GM20431 (cell line): ENCODE results near the gene OPCML.

ENCODE experiments used
- in situ Hi-C: fragments of 300-500 bp; cut with MseI, MboI; formaldehyde crosslinking; loops from one replicate; pipeline ENCODE4 v1.15.0; 2020; ENCODE audit warnings: low sequenced_read_pairs; ENCODE audit not compliant: unreplicated experiment

Gene OPCML

DNA sequence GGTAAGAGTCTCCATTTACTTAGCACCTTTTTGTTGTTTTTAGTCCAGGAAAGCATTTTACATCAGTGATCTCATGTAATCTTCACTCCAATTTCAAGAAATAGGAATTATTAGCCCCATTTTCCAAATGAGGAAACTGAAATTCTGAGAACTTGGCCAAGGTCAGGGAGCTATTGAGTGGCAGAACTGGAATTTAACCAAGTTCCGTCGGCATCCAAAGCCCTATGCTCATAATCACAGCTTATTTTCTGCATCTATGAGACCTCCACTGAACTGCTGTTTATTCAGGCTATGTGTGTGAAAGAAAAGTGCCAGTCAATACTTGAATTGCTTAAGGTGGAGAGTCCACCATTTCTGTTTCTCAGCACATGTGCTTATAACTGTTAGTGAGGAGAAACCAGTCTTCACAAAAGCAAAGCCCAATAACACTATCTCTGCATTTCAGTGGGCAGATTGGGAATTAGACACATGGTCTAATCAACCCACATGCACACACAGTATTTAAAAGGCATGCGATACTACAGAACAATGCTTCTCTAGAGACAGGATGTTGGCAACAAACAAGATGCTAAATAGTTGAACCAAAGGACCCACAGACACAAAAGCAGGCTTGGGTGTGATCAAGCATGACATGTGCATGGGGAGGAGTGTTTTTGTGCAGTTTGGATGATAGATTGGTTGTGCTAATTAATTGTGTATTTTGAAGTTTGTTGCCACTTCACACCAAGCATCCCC is 780.6 kb downstream of the OPCML start:
- in situ Hi-C loops = no loop called here

DNA sequence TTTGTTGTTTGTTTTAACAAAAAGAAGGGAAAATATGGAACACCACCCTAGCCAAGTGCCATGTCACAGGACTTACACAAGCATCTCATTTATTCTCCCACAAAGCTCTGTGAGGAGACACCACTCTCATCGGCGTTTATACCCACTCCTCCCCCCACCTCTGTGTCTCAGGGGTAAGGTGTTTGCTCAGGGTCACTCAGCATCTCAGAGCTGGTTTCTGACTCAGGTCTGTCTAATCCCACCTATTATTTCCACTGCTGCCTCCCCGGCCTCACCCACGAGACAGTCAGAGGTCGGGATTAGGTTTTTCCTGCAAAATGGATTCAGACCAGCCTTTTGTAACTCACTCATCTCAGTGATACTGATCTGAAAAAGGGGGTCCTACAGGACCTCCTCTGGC is 786.0 kb downstream of the OPCML start:
- in situ Hi-C loops = no loop called here

DNA sequence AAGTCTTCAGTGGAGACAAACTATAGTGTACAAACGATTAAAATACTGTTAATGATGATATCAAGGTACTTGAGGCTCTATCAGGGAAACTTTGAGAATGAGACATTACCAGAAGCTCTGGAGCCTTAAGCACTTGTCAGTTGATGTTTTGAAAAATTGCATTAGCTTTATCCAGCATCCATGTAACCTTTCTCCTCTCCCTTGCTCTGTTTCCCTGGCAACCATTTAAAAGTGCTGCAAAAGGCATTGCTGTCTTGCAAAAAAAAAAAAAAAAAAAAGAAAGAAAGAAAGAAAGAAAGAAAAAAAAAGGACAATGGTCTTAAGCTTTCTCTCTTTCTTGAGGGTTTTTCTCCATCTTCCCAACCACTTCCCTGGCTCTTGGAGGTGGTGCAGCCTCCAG is 787.0 kb downstream of the OPCML start:
- in situ Hi-C loops = no loop called here

DNA sequence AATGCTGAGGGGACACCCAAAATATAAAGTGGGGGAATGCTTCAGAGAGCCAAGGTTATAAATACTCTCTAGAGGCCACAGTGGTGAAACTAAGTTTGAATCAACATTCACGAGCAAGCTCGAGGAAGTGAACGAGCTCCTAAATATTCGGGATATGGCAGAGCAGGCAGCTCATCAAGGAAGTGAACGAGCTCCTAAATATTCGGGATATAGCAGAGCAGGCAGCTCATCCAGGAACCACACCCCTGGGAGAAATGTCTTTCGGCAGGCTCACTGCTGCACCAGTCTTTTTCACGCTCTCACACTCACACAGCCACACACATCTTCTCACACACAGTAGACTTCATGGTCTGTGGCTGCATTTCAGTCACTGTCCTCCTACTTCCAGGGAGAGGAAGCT is 787.5 kb downstream of the OPCML start:
- in situ Hi-C loops = no loop called here

DNA sequence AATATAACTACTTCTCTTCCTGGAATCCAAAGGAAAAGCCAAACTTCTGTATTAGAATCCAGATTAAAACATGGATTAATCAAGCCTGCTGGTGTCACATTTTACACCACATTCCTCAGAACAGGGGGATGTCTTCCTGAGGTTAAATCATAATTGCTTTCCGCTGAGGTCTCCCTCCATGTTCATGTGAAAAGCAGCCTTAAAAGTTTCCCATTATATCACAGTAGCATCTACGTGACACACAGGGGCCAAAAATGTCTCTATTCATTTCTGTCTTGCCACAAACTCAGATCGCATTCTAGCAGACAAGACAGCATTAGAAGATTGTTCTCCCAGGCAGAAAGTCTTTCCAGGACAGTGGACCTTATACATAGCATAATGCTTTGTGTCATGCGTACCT is 788.7 kb downstream of the OPCML start:
- in situ Hi-C loops = no loop called here

DNA sequence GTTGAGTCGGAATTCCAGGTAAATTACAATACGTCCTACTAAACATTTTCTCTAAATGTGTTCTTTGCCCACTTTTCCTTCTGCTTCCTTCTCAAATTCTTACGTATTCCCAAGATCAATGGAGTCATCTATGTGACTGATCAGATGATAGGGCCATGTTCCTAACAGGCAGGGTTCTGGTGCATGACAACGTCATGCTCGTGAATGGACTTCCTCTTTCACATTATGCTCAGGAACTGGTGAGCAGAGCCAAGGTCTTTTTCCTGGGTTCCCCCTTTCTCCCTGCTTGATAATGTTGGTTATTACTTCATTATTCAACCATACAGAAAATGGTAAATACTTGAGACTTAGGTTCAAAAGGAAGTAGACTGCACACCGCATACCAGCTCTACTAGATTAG is 789.4 kb downstream of the OPCML start:
- in situ Hi-C loops = no loop called here

DNA sequence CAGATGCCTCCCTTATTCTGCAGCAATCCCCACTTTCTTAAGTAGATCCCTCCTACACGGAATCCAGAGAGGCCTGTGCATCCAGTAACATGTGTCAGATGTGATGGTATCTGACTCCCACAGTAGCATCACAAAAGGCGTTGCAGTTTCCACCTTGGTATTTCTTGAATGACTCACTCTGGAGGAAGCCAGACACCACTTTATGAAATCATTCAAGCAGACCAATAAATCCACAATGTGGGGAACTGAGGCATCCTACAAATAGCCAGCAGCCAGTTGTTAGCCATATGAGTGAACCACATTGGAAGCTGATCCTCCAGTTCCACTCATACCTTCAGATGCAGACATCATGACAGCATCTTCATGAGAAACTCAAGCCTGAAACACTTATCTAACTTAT is 798.1 kb downstream of the OPCML start:
- in situ Hi-C loops = no loop called here

DNA sequence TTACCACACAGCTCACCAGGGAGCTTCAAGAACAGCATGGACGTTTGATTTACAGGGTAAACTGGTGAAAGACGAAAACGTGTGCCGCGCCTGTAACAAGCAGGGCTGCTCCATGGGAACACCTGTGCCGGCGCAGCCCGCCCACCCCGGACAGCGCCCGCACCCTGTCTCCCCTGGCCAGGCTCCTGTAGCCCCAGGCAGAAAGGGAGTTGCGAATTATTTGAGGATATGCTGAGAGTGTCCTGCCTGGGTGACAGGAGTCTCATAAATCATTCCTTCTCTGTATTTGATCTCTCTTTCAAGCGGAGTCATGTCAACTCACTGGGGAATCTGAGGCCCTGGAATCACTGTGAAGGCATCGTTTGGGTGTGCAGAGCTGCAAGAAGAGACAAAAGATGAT is 804.3 kb downstream of the OPCML start:
- in situ Hi-C loops = no loop called here

DNA sequence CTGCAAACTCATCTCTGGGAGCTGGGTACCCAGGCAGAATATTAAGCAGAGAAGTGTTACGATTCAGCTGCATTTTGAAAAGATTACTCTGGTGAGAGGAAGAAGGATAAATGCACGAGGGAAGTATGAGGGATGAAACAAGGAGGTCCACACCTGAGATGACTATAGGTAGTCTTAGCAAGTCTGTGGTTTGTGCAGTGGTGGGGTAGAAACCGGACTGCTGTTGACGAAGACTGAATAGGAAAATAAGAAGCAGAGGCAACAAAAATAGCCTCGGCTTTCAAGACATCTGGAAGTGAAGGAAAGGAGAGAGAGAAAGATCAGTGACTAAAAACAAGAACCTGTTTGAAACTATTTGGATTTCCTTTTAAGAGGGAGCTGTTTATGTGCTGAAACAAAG is 810.8 kb downstream of the OPCML start:
- in situ Hi-C loops = no loop called here

DNA sequence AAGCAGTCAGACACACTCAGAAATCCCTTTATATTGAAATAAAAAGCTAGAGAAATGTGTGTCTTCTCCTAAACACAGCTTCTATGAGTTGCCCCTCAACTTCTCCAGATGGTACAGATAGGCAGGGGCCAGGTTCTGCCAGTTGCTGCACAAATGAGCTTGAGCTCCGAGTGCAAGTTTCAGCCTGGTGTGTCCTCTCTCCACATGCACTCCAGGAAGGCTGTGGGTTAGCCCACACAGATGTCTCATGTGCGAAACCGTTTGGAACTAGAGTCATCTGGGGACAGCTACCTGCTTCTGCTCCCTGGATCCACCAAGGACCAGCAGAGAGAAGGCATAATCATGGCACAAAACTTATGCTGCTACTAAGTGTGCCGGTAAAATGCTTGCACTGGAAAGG is 812.6 kb downstream of the OPCML start:
- in situ Hi-C loops = no loop called here

DNA sequence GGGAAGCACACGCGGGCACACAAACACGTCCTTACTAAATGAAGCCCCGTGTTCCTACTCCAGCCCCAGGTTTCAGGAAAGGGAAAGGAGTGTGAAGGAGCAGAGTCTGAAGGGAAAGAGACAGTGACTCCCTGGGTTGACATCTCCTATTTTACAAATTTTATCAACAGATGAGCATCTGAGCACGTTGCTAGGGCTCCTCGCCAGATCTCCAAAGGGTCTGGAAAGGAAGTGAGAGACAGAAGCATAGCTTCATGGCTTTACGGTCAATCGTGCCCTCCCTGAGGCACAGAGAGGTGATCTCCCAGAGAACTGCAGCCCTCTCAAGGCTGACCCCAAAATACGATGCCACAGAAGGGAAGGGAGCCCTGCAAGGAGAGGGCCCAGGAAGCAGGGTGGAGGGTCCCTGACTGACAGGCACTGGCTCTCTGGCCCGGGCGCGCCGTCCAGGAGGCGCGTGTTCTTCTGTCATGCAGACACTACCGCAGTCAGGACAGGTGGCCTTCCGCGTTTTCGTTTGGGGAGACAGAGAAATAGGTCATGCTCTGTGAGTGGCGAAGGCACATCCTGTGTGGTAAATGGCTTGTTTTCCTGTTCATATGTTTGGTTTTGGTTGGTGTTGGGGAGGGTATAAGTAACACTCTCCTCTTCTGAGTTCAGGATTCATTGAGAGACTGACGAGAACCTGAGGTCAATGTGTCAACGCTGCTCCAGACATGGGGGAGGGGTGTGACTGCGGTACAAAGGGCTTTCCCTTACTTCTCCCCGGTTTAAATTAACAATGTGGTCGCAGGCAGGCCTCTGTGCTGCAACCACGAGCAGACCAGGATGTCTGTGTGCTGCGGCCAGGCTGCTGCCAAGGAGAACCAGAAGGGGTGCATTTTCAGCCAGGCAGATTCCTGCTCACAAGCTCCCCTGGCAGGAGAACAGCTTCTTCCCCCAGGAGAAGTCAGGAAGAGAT is 813.3 kb downstream of the OPCML start:
- in situ Hi-C loops = no loop called here

DNA sequence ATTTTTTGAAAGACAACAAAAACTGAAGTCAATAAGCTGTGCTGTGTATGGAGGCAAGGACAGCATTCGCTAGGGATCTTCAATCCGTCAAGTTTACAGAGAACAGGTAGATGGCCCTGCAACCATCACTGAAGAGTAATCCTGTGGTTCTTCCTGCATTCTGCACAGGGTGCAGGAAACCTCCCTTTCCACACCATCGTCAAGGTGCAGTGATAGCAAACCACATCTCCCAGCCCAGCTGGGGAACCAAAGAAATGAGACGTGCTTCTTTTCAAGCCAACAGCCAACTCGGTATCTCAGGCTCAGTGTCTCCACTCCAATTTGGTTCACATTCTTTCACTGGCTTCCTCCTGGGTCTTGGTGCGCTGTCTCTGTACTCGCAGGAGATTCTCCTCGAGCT is 814.5 kb downstream of the OPCML start:
- in situ Hi-C loops = no loop called here

DNA sequence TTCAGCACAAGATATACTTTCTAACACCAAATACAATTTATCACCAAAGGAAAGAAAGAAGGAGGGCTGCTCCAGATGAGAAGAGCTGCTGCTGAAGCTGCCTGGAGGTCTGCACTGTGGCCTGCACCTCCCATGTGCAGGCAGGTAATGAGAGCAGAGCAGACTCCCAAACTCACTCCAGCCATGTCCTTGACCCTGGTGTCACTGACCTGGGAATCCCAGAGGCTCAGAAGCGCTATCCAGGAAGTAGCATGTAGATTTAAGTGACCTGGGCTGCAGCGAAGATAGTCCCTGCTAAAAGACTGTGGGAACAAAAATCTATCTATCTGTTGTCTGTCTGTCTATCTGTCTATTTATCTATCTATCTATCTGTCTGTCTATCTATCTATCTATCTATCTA is 816.3 kb downstream of the OPCML start:
- in situ Hi-C loops = no loop called here

DNA sequence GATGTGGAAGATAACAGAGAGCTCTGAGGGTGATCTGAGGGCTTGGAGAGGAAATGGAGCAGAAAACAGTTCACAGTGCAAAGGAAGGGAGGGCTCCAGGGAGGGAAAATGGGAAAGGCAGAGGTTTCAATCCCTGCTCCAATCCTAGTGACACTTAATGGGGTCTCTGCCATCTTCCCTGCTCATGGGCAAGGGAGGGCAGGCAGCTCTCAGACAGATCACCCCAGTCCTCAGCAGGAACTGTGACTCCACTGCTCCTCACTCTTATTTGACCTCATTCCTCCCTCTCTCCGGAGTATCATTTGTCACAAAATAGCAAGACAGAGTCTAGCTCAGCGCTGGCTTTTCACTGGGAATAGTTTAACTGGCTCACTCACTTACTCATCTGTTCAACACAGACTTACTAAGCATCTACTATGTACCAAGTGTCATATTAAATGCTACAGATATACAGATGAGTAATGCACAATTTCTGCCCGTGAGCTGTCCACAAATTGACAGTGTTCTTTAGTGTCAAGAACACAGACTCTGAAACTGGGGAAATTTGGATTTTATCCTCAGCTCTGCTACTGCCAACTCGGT is 817.4 kb downstream of the OPCML start:
- in situ Hi-C loops = no loop called here

DNA sequence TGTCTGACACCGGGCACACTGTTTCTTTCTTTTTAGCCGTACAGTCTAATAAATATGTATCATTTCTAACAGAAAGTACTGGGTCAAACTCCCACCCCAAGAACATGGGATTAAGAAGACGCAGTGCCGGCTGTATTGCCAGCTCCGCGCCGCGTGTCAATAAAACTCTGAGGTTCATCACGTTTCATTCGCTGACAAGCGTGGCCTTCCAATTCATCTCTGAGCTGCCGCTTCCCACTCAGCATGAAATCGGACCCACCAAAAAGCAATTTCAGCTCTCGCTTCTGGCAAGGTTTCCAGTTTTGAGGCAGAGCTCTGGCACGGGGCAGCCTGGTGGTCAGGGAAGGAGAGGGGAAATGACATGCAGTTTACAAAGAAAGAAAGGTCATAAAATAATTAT is 819.8 kb downstream of the OPCML start:
- in situ Hi-C loops = no loop called here

DNA sequence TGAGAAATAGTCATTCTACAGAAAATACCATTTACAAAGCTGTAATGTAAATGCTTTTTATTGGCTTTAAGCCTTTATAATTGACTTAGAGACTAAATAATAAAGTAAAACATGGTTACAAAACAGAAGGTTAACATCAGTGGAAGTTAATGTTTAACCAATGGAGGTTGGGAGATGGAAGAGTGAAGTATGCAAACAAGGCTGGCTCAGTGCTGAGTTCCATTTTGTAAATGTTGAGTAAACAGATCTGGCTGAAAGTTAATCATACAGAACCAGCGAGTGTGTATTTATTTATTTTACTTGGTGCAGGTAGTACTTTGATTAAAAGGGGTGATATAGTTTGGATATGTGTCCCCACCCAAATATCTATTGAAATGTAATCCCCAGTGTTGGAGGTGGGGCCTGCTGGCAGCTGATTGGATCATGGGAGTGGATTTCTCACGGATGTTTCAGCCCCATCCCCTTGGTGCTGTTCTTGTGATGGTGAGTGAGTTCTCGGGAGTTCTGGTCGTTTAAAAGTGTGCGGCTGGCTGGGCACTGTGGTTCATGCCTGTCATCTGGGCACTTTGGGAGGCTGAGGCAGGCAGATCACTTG is 827.4 kb downstream of the OPCML start:
- in situ Hi-C loops = no loop called here

DNA sequence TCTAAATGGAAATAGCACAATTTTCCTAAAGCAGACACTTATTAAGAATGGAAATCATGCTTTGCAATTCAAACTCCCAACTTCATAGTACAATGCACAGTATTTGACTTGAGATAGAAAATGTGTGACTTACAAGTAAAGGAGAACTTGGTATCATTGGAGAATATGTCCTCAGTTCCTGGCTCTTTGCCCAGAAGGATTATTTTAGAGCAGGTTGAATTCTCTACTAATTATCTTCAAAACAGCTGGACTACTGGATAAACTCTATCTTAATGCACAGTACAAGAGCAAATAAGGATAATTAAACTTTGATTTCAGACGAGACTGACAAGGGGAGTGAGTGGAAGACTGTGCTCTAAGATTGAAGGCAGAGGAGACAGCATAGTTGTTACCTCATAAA is 839.4 kb downstream of the OPCML start:
- in situ Hi-C loops = no loop called here

DNA sequence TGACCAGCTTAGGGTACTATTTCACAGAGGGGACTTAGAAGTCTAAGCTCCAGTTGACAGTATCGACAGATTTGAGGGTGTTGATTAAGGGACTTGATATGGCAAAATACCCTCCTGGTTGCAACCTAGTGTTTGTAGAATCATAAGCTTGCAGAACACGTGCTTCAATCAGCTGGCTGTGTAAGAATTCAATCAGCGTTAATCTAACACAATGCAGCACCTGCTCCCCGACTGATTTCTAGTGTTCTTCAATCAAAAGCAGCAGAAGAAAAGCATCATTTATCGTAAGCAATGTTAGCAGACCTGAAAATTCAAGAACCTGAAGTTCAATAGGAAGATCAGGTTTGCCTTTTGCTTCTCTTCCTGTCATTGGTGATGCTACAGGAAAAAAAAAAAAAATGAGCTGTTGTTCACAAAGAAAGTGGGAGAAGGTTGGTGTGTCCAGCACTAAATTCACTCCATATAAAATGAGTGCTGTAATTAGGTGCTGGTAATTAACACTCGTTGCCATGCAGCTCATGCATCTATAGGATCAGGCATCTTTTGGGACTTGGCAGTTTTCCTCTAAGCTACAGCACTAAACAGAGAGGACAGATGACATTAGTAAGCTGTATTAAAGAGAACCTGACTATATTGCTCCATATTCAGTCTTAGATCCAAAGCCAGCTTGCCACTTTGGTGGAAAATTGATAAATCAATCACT is 840.3 kb downstream of the OPCML start:
- in situ Hi-C loops = no loop called here

DNA sequence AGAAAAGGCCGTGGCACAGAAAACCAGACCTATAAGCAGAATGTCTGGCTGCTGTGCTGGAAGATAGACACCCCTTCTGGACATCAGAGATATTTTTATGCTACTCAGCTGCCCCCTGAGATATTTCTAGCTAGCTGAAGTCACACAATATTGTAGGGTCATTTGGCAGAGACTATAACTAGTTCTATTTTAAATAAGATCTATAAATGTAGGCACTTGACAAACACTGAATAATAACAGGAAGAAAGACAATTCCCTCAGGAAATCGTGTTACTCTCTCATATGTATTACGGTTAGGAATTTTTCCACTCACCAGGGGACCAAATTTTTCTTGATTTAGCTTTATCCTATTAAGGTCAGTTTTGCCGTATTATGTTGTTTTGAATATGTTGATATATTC is 845.4 kb downstream of the OPCML start:
- in situ Hi-C loops = no loop called here

DNA sequence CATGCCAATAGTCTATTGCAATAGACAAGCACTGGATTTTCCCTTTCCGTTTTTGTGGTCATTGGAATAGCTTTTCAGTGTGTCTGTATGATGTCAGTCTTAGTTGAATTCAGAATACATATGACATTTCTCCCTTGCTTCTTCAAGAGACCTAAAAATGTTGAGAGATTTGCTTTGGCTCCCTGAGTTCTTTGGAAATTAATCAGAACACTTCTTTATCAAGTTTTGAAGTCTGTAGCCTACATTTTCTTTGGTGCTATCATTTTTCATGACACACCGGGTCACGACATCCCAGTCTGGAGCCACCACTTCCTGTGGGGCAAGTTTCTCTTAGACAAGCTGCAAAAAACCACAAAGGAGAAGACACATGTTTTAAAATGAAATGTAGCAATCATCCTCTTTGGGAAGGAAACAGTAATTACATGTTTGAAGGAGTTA is 847.1 kb downstream of the OPCML start:
- in situ Hi-C loops = no loop called here
